Right ventricle myocardium inferior (tissue), 1 donor: Measurements from ENCODE around the gene USP34. TPM values are rescaled to one million over a fixed set of nuclear protein-coding genes. Genes with fewer than 3 reads are reported as not detected.
"Not testable (repeated sequence)": the region's sequence is repeated elsewhere in the genome, so short reads cannot be mapped to it uniquely, and the experiment has no call there.

Experiments
- ATAC-seq: fragments of 200-7000 bp; cut with Tn5 transposase; one replicate; pipeline ENCODE4 v1.9.1; 2020; ENCODE audit warnings: mild to moderate bottlenecking, moderate library complexity
- DNase-seq: peaks from one replicate; pipeline ENCODE4 v3.0.0; 2021; ENCODE audit errors: missing footprints
- intact Hi-C: fragments of 100-400 bp; cut with DNase I; formaldehyde crosslinking; loops from one replicate; pipeline ENCODE4 v1.11.0; 2022
- long read RNA-seq: library from polyadenylated mRNA; unstranded; transcript quantifications from one replicate; pipeline ENCODE4 v2.0.0, GENCODE V29; 2021
- total RNA-seq: library from RNA; stranded (reverse); fragmentation: NEBNext Ultra II Directional; extraction: Animal tissue kit (Norgen Biotek cat#: 25700); gene quantifications from one replicate; pipeline ENCODE4 v1.2.1, GENCODE V29; 2021
- donor health status: DM: no; HTN: yes; CAD: no; lungs with severe emphysema.

The USP34 gene, protein sequence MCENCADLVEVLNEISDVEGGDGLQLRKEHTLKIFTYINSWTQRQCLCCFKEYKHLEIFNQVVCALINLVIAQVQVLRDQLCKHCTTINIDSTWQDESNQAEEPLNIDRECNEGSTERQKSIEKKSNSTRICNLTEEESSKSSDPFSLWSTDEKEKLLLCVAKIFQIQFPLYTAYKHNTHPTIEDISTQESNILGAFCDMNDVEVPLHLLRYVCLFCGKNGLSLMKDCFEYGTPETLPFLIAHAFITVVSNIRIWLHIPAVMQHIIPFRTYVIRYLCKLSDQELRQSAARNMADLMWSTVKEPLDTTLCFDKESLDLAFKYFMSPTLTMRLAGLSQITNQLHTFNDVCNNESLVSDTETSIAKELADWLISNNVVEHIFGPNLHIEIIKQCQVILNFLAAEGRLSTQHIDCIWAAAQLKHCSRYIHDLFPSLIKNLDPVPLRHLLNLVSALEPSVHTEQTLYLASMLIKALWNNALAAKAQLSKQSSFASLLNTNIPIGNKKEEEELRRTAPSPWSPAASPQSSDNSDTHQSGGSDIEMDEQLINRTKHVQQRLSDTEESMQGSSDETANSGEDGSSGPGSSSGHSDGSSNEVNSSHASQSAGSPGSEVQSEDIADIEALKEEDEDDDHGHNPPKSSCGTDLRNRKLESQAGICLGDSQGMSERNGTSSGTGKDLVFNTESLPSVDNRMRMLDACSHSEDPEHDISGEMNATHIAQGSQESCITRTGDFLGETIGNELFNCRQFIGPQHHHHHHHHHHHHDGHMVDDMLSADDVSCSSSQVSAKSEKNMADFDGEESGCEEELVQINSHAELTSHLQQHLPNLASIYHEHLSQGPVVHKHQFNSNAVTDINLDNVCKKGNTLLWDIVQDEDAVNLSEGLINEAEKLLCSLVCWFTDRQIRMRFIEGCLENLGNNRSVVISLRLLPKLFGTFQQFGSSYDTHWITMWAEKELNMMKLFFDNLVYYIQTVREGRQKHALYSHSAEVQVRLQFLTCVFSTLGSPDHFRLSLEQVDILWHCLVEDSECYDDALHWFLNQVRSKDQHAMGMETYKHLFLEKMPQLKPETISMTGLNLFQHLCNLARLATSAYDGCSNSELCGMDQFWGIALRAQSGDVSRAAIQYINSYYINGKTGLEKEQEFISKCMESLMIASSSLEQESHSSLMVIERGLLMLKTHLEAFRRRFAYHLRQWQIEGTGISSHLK (N-terminal part only)
- 45.7 TPM for total RNA-seq
- long read RNA-seq, full-length matches to known transcripts: 1 of 2 reads
- long read RNA-seq, partial matches to known transcripts: 1 of 2 reads
- long read RNA-seq, other reads (novel, unspliced or antisense): 0 of 2 reads

- intact Hi-C loops: loop anchor here (1.0 to 5.0 kb wide), 3 partner anchors 67 to 221 kb away; partner anchors contain the start of gene XPO1
- ATAC-seq (peak; percentile 98), DNase-seq (peak; percentile 98)
These were observed at the start of gene USP34 for GRCh38 chr2:61470965-61471904. USP34 (minus strand) TSS chr2:61471087; CDS start chr2:61470692, 395 bp downstream.

- intact Hi-C loops: no loop called here
- DNase-seq (no peak), ATAC-seq (no peak)
These were observed 49.4 kb upstream of the USP34 start for GRCh38 chr2:61520261-61520660.

- DNase-seq (no peak), ATAC-seq (no peak)
- intact Hi-C loops: no loop called here
These were observed 42.0 kb upstream of the USP34 start for GRCh38 chr2:61512768-61513398.

DNA sequence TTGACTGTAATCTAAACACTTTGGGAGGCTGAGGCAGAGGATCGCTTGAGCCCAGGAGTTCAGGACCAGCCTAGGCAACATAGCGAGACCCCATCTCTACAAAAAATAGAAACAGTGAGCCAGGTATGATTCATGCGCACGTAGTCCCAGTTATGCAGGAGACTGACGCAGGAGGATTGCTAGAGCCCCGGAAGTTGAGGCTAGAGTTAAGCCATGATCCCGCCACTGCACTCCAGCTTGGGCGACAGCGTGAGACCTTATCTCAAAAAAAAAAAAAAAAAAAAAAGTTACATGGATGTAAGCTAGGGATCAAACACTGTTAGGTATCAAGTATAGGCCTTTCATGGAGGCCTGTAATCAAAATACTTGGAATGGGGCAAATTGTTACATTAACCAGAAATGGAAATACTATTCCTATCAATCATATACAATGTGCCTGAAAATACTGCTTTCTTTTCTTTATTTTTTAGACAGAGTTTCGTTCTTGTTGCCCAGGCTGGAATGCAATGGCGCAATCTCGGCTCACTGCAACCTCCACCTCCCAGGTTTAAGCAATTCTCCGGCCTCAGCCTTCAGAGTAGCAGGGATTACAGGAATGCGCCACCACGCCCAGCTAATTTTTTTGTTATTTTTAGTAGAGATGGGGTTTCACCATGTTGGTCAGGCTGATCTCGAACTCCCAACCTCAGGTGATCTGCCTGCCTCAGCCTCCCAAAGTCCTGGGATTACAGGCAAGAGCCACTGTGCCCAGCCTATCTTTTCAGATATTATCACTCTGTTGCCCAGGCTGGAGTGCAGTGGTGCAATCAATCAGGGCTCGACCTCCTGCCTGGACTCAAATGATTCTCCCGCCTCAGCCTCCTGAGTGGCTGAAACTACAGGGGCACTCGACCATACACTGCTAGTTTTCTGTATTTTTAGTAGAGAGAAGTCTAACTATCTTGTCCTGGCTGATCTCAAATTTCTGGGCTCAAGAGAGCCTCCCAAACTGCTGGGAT lies 40.1 kb upstream of the USP34 start:
- ATAC-seq: no peak
- no peak for DNase-seq
- intact Hi-C loops: no loop called here

GRCh38 chr2:61504949-61505348 lies 34.1 kb upstream of the USP34 start:
- intact Hi-C loops: loop anchor here (10.0 kb wide), 1 partner anchor 350 kb away; the partner anchor contains the start of gene FAM161A
- no peak for DNase-seq
- ATAC-seq: no peak

GRCh38 chr2:61499060-61499459 lies 28.2 kb upstream of the USP34 start:
- ATAC-seq (no peak), DNase-seq (no peak)
- intact Hi-C loops: no loop called here

DNA sequence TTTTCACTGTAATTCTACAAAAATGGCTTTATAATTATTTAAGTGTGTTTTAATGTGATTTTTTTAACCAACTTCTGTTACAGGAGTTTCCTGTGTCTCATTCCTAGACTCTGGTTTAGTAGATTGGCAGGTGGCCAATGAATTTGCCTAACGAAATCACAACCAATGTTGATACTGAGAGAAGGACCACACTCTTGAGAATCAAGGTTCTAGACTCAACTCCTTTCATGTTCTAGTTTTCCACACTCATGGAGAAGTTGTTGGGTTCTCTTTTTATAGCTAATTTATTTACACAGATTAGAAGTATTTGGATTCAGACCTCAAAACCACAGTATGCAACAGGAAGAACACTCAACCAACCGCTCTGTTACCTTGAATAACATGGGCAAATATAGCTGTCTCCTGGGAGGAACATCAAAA lies 22.6 kb upstream of the USP34 start:
- intact Hi-C loops: no loop called here
- ATAC-seq (no peak), DNase-seq (no peak)

DNA sequence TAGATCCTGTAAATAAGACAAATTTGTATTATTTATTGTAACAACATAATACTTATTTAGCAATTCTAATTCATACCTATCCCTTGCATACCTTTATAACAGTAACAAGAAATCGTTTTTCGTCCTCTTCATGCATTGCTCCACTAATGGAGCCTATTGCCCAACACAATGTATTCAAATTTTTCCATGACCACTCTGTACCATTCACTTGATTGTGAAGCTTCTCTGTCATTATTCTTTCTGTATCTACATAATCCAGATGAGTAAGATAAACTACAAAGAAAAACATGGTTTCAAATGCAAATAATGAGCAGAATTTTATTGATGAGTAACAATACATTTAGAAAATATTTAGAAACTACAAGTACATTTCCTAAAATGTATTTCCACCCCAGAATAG lies 21.6 kb upstream of the USP34 start:
- ATAC-seq (no peak), DNase-seq (no peak)
- intact Hi-C loops: no loop called here

- intact Hi-C loops: no loop called here
- ATAC-seq: no peak
These were observed 14.4 kb upstream of the USP34 start for GRCh38 chr2:61485281-61485680.

DNA sequence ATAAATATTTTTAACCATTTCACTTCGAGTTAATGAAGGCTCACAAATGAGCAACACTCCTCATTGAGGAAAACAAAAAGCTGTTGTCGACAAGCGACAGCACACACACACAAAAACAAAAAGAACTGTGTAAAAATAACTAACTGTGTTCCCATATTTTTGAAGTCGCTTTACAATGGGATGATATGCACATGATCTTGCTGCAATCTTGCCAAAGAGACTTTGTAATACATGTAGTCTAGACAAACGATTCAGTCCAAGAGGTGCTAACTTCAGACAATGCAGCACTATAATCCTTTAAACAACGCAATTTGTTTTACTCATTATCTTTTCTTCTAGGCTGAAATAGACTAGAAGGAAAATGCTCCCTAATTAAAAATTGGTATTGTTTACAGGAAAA lies 7.2 kb upstream of the USP34 start:
- intact Hi-C loops: no loop called here
- DNase-seq (no peak), ATAC-seq (no peak)

More at GRCh38 chr2:61485281-61485680, 14.4 kb upstream of the USP34 start:
- no peak for DNase-seq

DNA sequence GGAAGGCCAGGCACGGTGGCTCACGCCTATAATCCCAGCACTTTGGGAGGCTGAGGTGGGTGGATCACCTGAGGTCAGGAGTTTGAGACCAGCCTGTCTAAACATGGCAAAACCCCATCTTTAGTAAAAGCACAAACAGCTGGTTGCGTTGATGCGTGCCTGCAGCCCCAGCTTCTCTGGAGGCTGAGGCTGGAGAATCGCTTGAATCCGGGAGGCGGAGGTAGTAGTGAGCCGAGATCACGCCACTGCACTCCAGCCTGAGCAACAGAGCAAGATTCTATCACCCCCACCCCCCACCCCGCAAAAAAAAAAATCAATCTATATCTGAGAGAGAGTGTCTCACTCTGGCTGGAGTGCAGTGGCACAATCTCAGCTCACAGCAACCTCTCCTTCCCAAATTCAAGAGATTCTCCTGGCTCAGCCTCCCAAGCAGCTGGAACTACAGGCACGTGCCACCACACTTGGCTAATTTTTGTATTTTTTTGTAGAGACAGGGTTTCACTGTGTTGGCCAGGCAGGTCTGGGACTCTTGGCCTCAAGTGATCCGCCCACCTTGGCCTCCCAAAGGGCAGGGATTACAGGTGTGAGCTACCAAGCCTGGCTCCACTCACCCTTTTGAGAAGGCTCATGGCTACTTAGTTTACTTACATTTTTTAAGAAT lies 6.2 kb upstream of the USP34 start:
- DNase-seq, ATAC-seq, intact Hi-C loops: not testable (repeated sequence)

GRCh38 chr2:61471905-61472805 lies 1.3 kb upstream of the USP34 start:
- no peak for DNase-seq
- intact Hi-C loops: loop anchor here (1.0 to 5.0 kb wide), 3 partner anchors 66 to 220 kb away; partner anchors contain the start of gene XPO1
- ATAC-seq: no peak

DNA sequence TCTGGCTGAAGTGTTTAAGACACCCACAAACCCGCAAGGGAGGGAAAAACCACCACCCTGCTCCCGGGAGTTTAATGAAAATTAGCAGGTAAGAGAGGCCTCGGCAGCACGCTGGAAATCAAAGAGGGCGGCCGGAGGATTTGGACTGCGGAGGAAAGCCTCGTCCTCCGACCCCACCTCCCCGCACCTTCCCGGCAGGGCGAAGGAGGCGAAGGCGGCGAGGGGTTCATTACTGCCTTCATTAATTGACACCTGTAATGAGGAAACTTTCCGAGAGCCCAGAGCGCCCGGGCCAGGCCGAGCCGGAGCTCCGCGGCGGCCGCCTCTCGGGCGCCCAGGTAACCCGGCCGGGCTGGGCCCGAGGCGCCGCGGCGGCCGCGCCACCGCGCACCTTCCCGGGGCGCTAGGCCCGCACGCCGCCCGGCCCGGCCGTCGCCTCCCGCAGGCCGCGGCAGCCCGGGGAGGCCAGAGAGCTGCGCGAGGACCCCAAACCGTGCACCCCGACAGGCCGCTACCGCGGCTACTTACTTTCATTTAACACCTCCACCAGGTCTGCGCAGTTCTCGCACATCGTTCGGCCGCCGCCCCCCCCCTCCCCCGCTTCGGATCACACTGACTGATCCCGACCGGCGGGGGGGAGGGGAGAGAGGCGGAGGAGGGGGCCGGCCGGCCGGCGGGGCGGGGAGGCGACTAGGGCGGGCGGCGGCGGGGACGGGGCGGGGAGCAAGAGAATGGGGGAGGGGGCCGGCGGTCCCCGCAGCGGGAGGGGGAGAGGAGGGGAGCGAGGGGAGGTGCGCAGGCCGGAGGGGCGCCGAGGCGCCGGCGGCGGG lies 550 bp downstream of the USP34 start:
- ATAC-seq (peak; percentile 78), DNase-seq (peak; percentile 93)
- intact Hi-C loops: loop anchor here (5.0 kb wide), 2 partner anchors 113 to 222 kb away; no protein-coding TSS in a partner anchor
